HEK293 (cell line): ENCODE data around the gene GIMAP5.

Experiments
- ATF2 ChIP-seq: fragments of 450-650 bp; formaldehyde crosslinking; IDR thresholded peaks from 2 replicates; pipeline ENCODE4 v1.5.1; 2016; ENCODE audit warnings: missing biosample characterization, missing genetic modification characterization, low read depth
- CTCF ChIP-seq: fragments of 450-650 bp; formaldehyde crosslinking; IDR thresholded peaks from 2 replicates; pipeline ENCODE4 v1.5.1; 2016; ENCODE audit warnings: missing biosample characterization, missing genetic modification characterization
- MYNN ChIP-seq: fragments of 450-650 bp; formaldehyde crosslinking; IDR thresholded peaks from 2 replicates; pipeline ENCODE4 v1.5.1; 2016; ENCODE audit warnings: missing biosample characterization, missing genetic modification characterization, borderline replicate concordance
- SP2 ChIP-seq: fragments of 450-650 bp; formaldehyde crosslinking; IDR thresholded peaks from 2 replicates; pipeline ENCODE4 v1.5.1; 2016; ENCODE audit warnings: missing biosample characterization, missing genetic modification characterization
- ZFP37 ChIP-seq: fragments of 450-650 bp; formaldehyde crosslinking; IDR thresholded peaks from 2 replicates; pipeline ENCODE4 v1.5.1; 2016; ENCODE audit warnings: missing biosample characterization, missing genetic modification characterization
- ZNF10 ChIP-seq: fragments of 450-650 bp; formaldehyde crosslinking; IDR thresholded peaks from 2 replicates; pipeline ENCODE4 v1.5.1; 2017; ENCODE audit warnings: missing biosample characterization, missing genetic modification characterization
- ZNF544 ChIP-seq: fragments of 450-650 bp; formaldehyde crosslinking; IDR thresholded peaks from 2 replicates; pipeline ENCODE4 v1.5.0; 2017; ENCODE audit warnings: missing biosample characterization, missing genetic modification characterization
- ZNF600 ChIP-seq: fragments of 450-650 bp; formaldehyde crosslinking; IDR thresholded peaks from 2 replicates; pipeline ENCODE4 v1.5.1; 2016; ENCODE audit warnings: missing biosample characterization, missing genetic modification characterization
- ZNF707 ChIP-seq: fragments of 450-650 bp; formaldehyde crosslinking; IDR thresholded peaks from 2 replicates; pipeline ENCODE4 v1.5.1; 2016; ENCODE audit warnings: missing biosample characterization, missing genetic modification characterization

GRCh38 chr7:150733482-150734095 lies 3.6 kb upstream of the GIMAP5 start:
- no peak for TF ChIP-seq ZFP37 (tag by site-specific recombination)
- no peak for TF ChIP-seq MYNN
- no peak for TF ChIP-seq ZNF707 (tag by site-specific recombination)
- no peak for TF ChIP-seq SP2 (tag by site-specific recombination)
- TF ChIP-seq ZNF544, result no peak
- no peak for TF ChIP-seq ZNF600 (tag by site-specific recombination)
- TF ChIP-seq CTCF (tag by site-specific recombination), result no peak
- no peak for TF ChIP-seq ZNF10
- no peak for TF ChIP-seq ATF2 (tag by site-specific recombination)
